ENCODE measurements around the gene ATF3. TPM values are rescaled to one million over a fixed set of nuclear protein-coding genes. Genes with fewer than 3 reads are reported as not detected.

Gene ATF3
- total RNA-seq, 1 experiment from 2014 or later, result 10.2 TPM

GRCh38 chr1:212605441-212606394, 2.8 kb upstream of the ATF3 start:
- CTCF ChIA-PET, result interaction anchor here (0.6 kb wide), 1 partner anchor 56 kb away, joined by 3 read pairs; no protein-coding TSS in a partner anchor
- H3K4me3 ChIP-seq, result no peak overlapping the region

GRCh38 chr1:212606395-212607205, 2.0 kb upstream of the ATF3 start:
- Histone ChIP-seq H3F3A (ENCODE audit: insufficient read depth, low read depth) (peaks cover 6% of the 10 kb centered on the region), H3K36me3 (ENCODE audit: low read depth) (no peaks in the 10 kb centered on the region), H3K4me3 (peak overlapping the region; percentile 96; the same call in 1 of the 2 replicates), H4K20me1 (ENCODE audit: insufficient read depth) (peaks cover 14% of the 10 kb centered on the region; the same call in 1 of the 2 replicates), H3K4me1 (replicated peaks; ENCODE audit: insufficient read depth) (peaks cover 30% of the 10 kb centered on the region), H3K9me3 (ENCODE audit: insufficient read depth, low read depth) (no peaks in the 10 kb centered on the region), H3K27me3 (ENCODE audit: insufficient read depth, low read depth) (peaks cover 57% of the 10 kb centered on the region), H3K9me2 (ENCODE audit: insufficient read depth) (no peaks in the 10 kb centered on the region), H3K4me2 (peak overlapping the region; percentile 91), H3K79me2 (ENCODE audit: low read depth) (no peaks in the 10 kb centered on the region), H3K27ac (no peak overlapping the region), H2AFZ (no peak overlapping the region)
- TF ChIP-seq EZH2 (IDR thresholded peaks at IDR 0.05; ENCODE audit: low read depth), result peak; percentile 86
- TF ChIP-seq CTCF (conservative IDR thresholded peaks at IDR 0.05), result no peak
- no TSS peak for BruUV-seq (replicated peaks)
- intact Hi-C loops (cut with micrococcal nuclease; ENCODE audit: unreplicated experiment), result no loop called here
- POLR2A ChIA-PET (ENCODE audit: unreplicated experiment), result interaction anchor here (0.6 to 0.7 kb wide), 2 partner anchors 10 to 121 kb away, joined by 4 read pairs; no protein-coding TSS in a partner anchor
- DNase-seq, result peak in 1 of 2 experiments; percentile 74
- CTCF ChIA-PET, result interaction anchor here (0.6 kb wide), 1 partner anchor 57 kb away, joined by 3 read pairs; no protein-coding TSS in a partner anchor

More at GRCh38 chr1:212605441-212606394, 2.8 kb upstream of the ATF3 start:
- TF ChIP-seq CTCF (conservative IDR thresholded peaks at IDR 0.05), result no peak
- no peak for TF ChIP-seq EZH2 (IDR thresholded peaks at IDR 0.05; ENCODE audit: low read depth)
- H3K4me1 ChIP-seq (replicated peaks; ENCODE audit: insufficient read depth), result peaks cover 38% of the 10 kb centered on the region
- BruUV-seq (replicated peaks), result no TSS peak
- H2AFZ ChIP-seq, result no peak overlapping the region
- POLR2A ChIA-PET (ENCODE audit: unreplicated experiment), result no interaction called here
- H3K79me2 ChIP-seq (ENCODE audit: low read depth), result no peaks in the 10 kb centered on the region
- no peak overlapping the region for H3K4me2 ChIP-seq
- H3K27ac ChIP-seq, result no peak overlapping the region
- no peaks in the 10 kb centered on the region for H3K9me2 ChIP-seq (ENCODE audit: insufficient read depth)
- no peak for DNase-seq
- H3K36me3 ChIP-seq (ENCODE audit: low read depth), result no peaks in the 10 kb centered on the region
- intact Hi-C loops (cut with micrococcal nuclease; ENCODE audit: unreplicated experiment), result no loop called here
- no peaks in the 10 kb centered on the region for H3K9me3 ChIP-seq (ENCODE audit: insufficient read depth, low read depth)
- peaks cover 14% of the 10 kb centered on the region for H3F3A ChIP-seq (ENCODE audit: insufficient read depth, low read depth)
- H3K27me3 ChIP-seq (ENCODE audit: insufficient read depth, low read depth), result peaks cover 55% of the 10 kb centered on the region
- H4K20me1 ChIP-seq (ENCODE audit: insufficient read depth), result peaks cover 13% of the 10 kb centered on the region; the same call in 1 of the 2 replicates
